Adrenal gland (tissue), 5 donors: ENCODE measurements around the gene CELF2.

Experiments
- CTCF ChIP-seq, 6 experiments: fragments of 450-650 bp in 4 of 6; fragments of 200-600 bp in 2 of 6; sonication (generic) in 1 of 6; IDR thresholded peaks; 1 replicate in 5 of 6; 2 replicates in 1 of 6; pipeline versions ENCODE4 v1.5.1 to v1.8.0; 2016 to 2021; ENCODE audit warnings: antibody characterized with exemption in 6 of 6, mild to moderate bottlenecking in 2 of 6, moderate library complexity in 1 of 6
- POLR2A ChIP-seq, 2 donors: fragments of 450-650 bp; IDR thresholded peaks; one replicate each; pipeline ENCODE4 v1.6.1; 2017; ENCODE audit warnings: antibody characterized with exemption in 2 of 2, mild to moderate bottlenecking in 2 of 2, moderate library complexity in 1 of 2
- donor health status: DM: no; HTN: no; CAD: no.

- TF ChIP-seq CTCF (IDR thresholded peaks at IDR 0.05): no peak
- no peak for TF ChIP-seq POLR2A (IDR thresholded peaks at IDR 0.05)
Observed at GRCh38 chr10:11265484-11265883, 247.8 kb downstream of the CELF2 start.
